HUES48 (cell line): ENCODE data around the gene TRAF4.

ENCODE experiments used
- H3K27ac ChIP-seq: one replicate; pipeline ENCODE4 v1.7.0; 2013; ENCODE audit warnings: low read depth, low read length, inconsistent platforms
- H3K27me3 ChIP-seq: 2 replicates; pipeline ENCODE4 v1.6.1; 2013; ENCODE audit warnings: mild to moderate bottlenecking, low read length; ENCODE audit not compliant: control insufficient read depth, insufficient read depth
- H3K36me3 ChIP-seq: 2 replicates; pipeline ENCODE4 v1.6.1; 2013; ENCODE audit warnings: low read length; ENCODE audit not compliant: control insufficient read depth, insufficient read depth
- H3K4me1 ChIP-seq: 2 replicates; pipeline ENCODE4 v1.6.1; 2013; ENCODE audit warnings: mild to moderate bottlenecking, low read length; ENCODE audit not compliant: control insufficient read depth, insufficient read depth
- H3K4me3 ChIP-seq: 2 replicates; pipeline ENCODE4 v1.5.1; 2013; ENCODE audit warnings: mild to moderate bottlenecking, low read depth, low read length
- H3K9ac ChIP-seq: 2 replicates; pipeline ENCODE4 v1.6.1; 2013; ENCODE audit warnings: mild to moderate bottlenecking, low read depth, low read length, moderate library complexity
- H3K9me3 ChIP-seq: 2 replicates; pipeline ENCODE4 v1.6.1; 2013; ENCODE audit warnings: low read length; ENCODE audit not compliant: control insufficient read depth, insufficient read depth

TRAF4 gene

GRCh38 chr17:28743243-28744103 is at the start of gene TRAF4:
Gene TRAF4, plus strand, starts transcription at chr17:28744011. Its CDS starts 102 bp downstream, at chr17:28744113.
- peaks cover 18% of the 10 kb centered on the region for H3K4me1 ChIP-seq
- no peaks in the 10 kb centered on the region for H3K9me3 ChIP-seq
- H3K4me3 ChIP-seq = peak within 1 kb of the TSS; percentile 95
- no peaks in the 10 kb centered on the region for H3K27me3 ChIP-seq
- H3K9ac ChIP-seq = peak within 1 kb of the TSS; percentile 96
- peaks cover 45% of the 10 kb centered on the region for H3K36me3 ChIP-seq
- peak within 1 kb of the TSS; percentile 100 for H3K27ac ChIP-seq

GRCh38 chr17:28698253-28698941 is 45.4 kb upstream of the TRAF4 start:
- no peak overlapping the region for H3K4me3 ChIP-seq
- no peaks in the 10 kb centered on the region for H3K4me1 ChIP-seq
- H3K27ac ChIP-seq = peak overlapping the region; percentile 26
- H3K36me3 ChIP-seq = peaks cover 100% of the 10 kb centered on the region
- no peaks in the 10 kb centered on the region for H3K9me3 ChIP-seq
- H3K9ac ChIP-seq = no peak overlapping the region
- H3K27me3 ChIP-seq = no peaks in the 10 kb centered on the region

GRCh38 chr17:28700278-28700677 is 43.5 kb upstream of the TRAF4 start:
- Histone ChIP-seq H3K4me1 (no peaks in the 10 kb centered on the region), H3K36me3 (peaks cover 94% of the 10 kb centered on the region), H3K27ac (no peak overlapping the region), H3K4me3 (no peak overlapping the region), H3K9ac (no peak overlapping the region), H3K27me3 (no peaks in the 10 kb centered on the region), H3K9me3 (no peaks in the 10 kb centered on the region)

GRCh38 chr17:28700830-28701492 is 42.9 kb upstream of the TRAF4 start:
- Histone ChIP-seq H3K4me1 (no peaks in the 10 kb centered on the region), H3K27ac (no peak overlapping the region), H3K9ac (no peak overlapping the region), H3K27me3 (no peaks in the 10 kb centered on the region), H3K4me3 (no peak overlapping the region), H3K36me3 (peaks cover 87% of the 10 kb centered on the region), H3K9me3 (no peaks in the 10 kb centered on the region)

- peaks cover 75% of the 10 kb centered on the region for H3K36me3 ChIP-seq
- no peaks in the 10 kb centered on the region for H3K27me3 ChIP-seq
- H3K4me1 ChIP-seq = no peaks in the 10 kb centered on the region
- H3K9ac ChIP-seq = no peak overlapping the region
- H3K9me3 ChIP-seq = no peaks in the 10 kb centered on the region
- H3K27ac ChIP-seq = peak overlapping the region; percentile 12
- no peak overlapping the region for H3K4me3 ChIP-seq
Observed at GRCh38 chr17:28702026-28702751, 41.6 kb upstream of the TRAF4 start.

GRCh38 chr17:28702752-28703150 is 41.1 kb upstream of the TRAF4 start:
- Histone ChIP-seq H3K27me3 (no peaks in the 10 kb centered on the region), H3K4me1 (no peaks in the 10 kb centered on the region), H3K9me3 (no peaks in the 10 kb centered on the region), H3K27ac (peak overlapping the region; percentile 27), H3K4me3 (no peak overlapping the region), H3K9ac (no peak overlapping the region), H3K36me3 (peaks cover 70% of the 10 kb centered on the region)

- Histone ChIP-seq H3K27me3 (no peaks in the 10 kb centered on the region), H3K36me3 (peaks cover 60% of the 10 kb centered on the region), H3K4me3 (no peak overlapping the region), H3K27ac (no peak overlapping the region), H3K9me3 (no peaks in the 10 kb centered on the region), H3K9ac (no peak overlapping the region), H3K4me1 (no peaks in the 10 kb centered on the region)
Observed at GRCh38 chr17:28703552-28704218, 40.1 kb upstream of the TRAF4 start.

GRCh38 chr17:28704219-28704858 is 39.5 kb upstream of the TRAF4 start:
- H3K36me3 ChIP-seq = peaks cover 54% of the 10 kb centered on the region
- no peak overlapping the region for H3K9ac ChIP-seq
- no peaks in the 10 kb centered on the region for H3K4me1 ChIP-seq

GRCh38 chr17:28705074-28705659 is 38.6 kb upstream of the TRAF4 start:
- H3K9ac ChIP-seq = no peak overlapping the region

More at GRCh38 chr17:28704219-28704858, 39.5 kb upstream of the TRAF4 start:
- no peaks in the 10 kb centered on the region for H3K27me3 ChIP-seq
- H3K9me3 ChIP-seq = no peaks in the 10 kb centered on the region
- no peak overlapping the region for H3K27ac ChIP-seq
- H3K4me3 ChIP-seq = no peak overlapping the region

More at GRCh38 chr17:28705074-28705659, 38.6 kb upstream of the TRAF4 start:
- no peak overlapping the region for H3K27ac ChIP-seq
- H3K36me3 ChIP-seq = peaks cover 45% of the 10 kb centered on the region
- no peak overlapping the region for H3K4me3 ChIP-seq
- no peaks in the 10 kb centered on the region for H3K27me3 ChIP-seq
- no peaks in the 10 kb centered on the region for H3K9me3 ChIP-seq
- no peaks in the 10 kb centered on the region for H3K4me1 ChIP-seq
